Measurements from ENCODE around the gene F11.

DNA sequence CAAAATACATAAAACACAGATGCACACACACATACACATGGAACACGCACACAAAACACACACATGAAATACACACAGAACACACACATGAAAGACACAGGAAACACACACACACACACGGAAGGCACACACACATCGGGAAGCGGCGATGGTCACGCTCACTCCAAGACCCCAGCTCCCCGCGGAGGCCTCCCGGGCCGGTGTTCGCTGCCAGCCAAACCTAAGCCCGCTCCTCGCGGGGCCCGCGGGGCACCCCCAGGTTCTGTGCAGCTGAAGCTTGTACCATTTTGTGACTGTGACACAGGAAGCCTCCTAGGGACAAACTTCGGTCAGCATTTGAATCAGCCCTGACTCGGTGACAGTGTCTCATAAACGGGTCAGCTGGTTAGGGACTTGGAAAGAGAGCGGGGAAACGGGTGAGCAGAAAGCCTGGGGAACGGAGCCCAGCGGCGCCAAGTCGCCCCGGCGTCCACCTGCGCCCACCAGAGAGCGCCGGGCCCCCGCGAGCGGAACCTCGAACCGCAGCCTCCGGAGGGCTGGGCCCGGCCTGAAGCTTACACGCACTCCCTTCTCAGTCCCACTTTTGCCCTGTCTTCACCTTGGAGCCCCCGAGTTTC is 32.1 kb downstream of the F11 start:
- TF ChIP-seq, protein P1, sequence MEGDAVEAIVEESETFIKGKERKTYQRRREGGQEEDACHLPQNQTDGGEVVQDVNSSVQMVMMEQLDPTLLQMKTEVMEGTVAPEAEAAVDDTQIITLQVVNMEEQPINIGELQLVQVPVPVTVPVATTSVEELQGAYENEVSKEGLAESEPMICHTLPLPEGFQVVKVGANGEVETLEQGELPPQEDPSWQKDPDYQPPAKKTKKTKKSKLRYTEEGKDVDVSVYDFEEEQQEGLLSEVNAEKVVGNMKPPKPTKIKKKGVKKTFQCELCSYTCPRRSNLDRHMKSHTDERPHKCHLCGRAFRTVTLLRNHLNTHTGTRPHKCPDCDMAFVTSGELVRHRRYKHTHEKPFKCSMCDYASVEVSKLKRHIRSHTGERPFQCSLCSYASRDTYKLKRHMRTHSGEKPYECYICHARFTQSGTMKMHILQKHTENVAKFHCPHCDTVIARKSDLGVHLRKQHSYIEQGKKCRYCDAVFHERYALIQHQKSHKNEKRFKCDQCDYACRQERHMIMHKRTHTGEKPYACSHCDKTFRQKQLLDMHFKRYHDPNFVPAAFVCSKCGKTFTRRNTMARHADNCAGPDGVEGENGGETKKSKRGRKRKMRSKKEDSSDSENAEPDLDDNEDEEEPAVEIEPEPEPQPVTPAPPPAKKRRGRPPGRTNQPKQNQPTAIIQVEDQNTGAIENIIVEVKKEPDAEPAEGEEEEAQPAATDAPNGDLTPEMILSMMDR (IDR thresholded peaks at IDR 0.05), result no peak
- no peak for TF ChIP-seq POLR2A (IDR thresholded peaks at IDR 0.05)

Data from esophagus squamous epithelium (tissue), 4 donors.